Dermis microvascular lymphatic vessel endothelial cell (primary cell): ENCODE data around the gene PPCDC. TPM values are rescaled to one million over a fixed set of nuclear protein-coding genes. Genes with fewer than 3 reads are reported as not detected.

Experiments
- DNase-seq, 2 donors: peaks; one replicate each; pipeline versions ENCODE4 v3.0.0 to v3.0.0-alpha.2; 2010; ENCODE audit warnings: low read depth in 2 of 2
- total RNA-seq: library from RNA; depleted of rRNA; stranded (reverse); fragments of >200 nt; gene quantifications from 2 replicates; pipeline ENCODE4 v1.2.1, GENCODE V29; 2014

PPCDC gene
- total RNA-seq, 1 donor from 2014 or later: 11.6 TPM

DNA sequence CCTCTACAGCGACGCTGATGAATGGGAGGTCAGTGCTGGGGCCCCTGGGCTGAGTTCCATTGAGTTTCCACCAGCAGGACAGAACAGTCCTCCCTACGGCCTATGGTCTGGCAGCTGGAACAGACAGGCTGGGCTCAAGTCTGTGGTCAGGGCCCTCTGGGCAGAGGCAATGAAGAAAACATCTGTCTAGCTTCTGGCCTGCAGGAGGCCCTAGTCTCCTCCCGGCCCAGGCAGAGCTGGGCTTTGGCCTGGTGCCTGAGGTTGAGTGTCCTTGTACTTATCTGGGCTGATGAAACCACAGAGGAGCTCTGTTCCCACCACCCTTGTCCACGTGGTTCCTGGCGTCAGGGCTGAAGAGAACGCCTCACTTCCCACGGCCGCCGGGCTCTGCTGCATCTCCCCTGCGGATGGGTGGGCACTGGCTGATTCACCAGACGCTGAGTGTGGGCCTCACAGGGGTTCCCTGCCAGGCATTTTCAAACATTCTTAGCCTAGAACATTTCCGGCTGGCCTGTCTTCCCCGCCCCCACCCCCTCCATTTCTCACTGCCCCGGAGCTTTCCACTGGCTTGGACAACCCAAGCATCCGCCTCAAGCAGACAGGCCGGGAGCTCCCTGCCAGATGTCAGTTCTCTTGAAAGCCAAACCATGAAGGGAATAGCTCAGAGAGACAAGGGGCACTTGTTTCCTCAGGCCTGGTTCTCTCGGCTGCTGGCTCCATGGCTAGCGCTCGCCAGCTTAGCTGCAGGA lies 20.3 kb downstream of the PPCDC start:
- DNase-seq: peak; percentile 82 to 99

DNA sequence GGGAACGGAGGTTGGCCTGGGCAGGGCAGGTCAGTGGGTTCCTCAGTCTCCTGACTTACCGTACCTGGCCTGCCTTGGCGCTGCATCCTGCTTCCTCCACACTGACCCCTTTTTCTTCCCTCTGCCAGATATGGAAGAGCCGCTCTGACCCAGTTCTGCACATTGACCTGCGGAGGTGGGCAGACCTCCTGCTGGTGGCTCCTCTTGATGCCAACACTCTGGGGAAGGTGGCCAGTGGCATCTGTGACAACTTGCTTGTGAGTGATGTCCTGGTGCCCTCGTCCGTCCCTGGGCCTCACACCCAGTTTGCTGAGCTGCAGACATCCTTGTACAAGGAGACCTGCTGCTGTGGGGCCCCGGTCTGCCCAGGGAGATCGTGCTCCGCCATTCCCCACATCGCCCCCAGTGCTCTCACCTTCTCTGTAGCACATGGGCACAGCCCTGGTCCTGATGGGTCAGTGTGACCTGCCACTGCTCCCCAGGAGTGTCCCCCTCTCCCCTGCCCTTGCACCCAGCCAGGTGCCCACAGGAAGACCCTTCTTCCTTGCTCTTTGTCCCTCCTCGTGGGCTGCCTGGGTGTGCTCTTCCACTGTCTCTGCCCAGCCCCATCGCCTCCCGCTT lies 21.0 kb downstream of the PPCDC start:
- no peak for DNase-seq

DNA sequence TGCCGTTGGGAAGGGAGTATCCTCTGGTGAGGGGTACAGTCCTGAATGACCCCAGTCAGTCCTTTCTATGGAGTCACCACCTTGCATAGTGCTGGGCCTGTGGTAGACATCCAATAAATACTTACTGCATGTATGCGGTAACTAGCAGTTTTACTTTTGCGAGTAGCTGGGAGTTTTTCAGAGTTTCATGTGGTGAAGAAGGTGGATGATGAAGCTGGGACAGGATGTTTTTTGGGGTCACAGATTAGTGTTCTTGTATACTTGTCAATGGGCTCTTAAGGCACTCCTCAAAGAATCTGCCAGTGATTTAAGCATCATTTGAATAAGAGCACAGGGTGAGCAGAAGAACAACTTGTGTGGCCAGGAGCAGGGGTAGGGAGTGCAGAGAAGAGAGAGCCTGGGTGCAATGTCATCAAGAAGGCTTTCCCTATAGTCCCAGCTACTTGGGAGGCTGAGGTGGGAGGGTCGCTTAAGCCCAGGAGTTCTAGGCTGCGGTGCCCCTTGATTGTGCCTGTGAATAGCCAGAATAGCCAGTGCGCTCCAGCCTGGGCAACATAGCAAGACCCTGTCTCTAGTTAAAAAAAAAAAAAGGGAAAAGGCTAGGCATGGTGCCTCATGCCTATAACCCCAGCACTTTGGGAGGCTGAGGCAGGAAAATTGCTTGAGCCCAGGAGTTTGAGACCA lies 22.1 kb downstream of the PPCDC start:
- no peak for DNase-seq

DNA sequence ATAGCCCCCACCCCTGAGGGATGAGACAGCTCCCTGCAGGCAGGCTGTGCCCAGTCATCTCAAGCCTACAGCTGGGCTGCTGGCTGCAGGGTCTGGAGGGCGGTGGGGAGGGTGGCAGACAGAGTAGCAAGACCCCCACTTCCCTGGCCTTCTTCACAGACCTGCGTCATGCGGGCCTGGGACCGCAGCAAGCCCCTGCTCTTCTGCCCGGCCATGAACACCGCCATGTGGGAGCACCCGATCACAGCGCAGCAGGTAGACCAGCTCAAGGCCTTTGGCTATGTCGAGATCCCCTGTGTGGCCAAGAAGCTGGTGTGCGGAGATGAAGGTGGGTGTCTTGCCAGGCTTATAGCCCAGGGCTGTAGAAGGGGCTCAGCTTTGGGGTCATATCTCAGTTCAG lies 25.0 kb downstream of the PPCDC start:
- DNase-seq: no peak

GRCh38 chr15:75049392-75049791 lies 26.0 kb downstream of the PPCDC start:
- DNase-seq: peak in 1 of 2 donors; percentile 46

DNA sequence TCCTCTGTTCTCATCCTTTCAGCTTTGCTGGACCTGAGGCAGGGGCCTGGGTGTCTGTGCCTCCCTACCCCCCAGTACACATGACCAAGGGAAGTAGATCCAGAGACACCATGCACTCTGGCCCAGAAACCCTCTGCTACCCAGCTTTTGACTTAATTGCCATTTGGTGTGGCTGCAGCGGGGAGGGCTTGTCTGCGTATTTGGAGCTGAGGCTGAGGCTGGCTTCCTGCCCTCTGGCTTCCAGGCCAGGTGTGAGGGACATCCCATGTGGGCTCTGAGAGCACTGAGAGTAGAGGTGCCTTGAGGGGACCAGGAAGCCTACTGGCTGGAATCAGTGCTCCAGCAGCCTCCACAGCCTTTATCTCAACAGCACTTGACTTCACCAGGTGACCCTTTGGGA lies 26.9 kb downstream of the PPCDC start:
- DNase-seq: no peak

GRCh38 chr15:75051191-75051608 lies 27.8 kb downstream of the PPCDC start:
- no peak for DNase-seq

GRCh38 chr15:75051711-75052110 lies 28.3 kb downstream of the PPCDC start:
- no peak for DNase-seq

DNA sequence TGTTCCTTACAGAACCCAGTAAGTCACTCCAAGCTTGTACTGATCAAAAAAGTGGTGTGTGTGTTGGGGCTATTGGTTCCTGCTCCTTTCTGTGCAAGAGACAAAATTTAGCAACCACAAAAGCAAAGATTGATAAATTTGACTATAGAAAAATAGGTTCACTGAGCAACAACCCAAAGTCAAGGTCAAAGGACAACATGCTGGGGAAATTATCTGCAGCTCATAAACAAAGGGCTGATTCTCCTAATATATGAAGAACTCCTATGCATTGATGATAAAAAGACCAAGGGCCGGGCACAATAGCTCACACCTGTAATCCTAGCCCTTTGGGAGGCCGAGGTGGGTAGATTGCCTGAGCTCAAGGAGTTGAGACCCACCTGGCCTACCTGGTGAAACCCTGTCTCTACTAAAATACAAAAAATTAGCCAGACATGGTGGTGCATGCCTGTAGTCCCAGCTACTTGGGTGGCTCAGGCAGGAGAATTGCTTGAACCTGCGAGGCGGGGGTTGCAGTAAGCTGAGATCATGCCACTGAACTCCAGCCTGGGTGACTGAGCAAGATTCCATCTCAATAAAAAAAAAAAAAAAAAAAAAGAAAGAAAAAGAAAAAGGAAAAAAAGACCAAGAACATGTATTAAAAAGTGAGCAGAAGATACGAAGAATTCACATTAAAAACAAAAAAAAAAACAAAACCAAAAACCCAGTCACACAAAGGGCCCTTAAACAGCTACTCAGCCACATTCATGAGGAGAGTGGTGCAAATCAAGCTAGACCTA lies 29.8 kb downstream of the PPCDC start:
- DNase-seq: no peak

DNA sequence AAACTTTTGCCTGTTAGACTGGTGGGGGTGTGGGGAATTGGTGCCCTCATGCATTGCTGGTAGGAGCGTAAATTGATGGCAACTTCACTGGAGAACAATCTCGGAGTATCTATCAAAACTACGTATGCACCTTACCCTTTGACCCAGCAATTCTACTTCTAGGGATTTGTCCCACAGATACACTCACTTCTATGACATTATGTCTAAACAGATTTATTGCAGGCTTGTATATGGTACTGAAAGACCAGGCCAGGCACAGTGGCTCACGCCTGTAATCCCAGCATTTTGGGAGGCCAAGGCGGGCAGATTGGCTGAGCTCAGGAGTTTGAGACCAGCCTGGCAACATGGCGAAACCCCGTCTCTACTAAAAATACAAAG lies 30.3 kb downstream of the PPCDC start:
- DNase-seq: no peak

GRCh38 chr15:75054172-75054897 lies 30.9 kb downstream of the PPCDC start:
- DNase-seq: peak; percentile 26 to 75

GRCh38 chr15:75056036-75056435 lies 32.6 kb downstream of the PPCDC start:
- no peak for DNase-seq

DNA sequence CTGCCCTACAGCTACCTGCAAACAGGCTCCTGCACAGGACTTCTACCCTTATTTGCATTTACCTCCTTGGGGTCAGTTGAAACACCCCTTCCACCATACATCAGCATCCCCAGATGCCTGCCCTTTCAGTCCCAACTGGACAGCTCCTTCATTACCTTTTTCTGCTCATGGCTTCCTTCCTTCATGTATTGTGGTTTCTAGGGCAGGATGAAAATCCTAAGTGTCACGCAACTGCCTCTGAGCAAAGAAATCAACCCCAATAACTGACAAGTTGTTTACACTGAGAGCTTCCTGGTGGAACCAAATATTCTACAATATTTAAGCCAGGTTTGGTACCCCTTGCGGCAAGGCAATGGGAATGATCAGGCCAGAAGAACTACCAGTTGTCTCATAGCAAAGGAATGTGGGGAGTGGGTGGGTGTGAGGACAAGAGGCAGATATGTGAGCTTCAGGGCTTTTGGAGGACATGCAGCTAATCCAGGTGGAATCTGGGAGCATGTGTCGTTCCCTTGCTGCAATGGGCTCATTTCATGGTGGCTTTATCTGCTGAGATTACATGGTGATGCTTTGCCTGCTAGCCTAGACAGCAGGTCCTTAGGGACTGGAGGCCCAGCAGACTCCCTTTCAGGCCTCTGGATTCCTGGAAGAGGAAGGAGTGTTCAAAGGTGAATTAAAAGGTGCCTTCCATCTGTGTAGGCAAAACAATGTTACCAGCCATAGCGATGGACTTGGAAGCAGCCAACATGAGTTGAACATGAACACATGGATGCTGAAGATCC lies 34.9 kb downstream of the PPCDC start:
- no peak for DNase-seq

DNA sequence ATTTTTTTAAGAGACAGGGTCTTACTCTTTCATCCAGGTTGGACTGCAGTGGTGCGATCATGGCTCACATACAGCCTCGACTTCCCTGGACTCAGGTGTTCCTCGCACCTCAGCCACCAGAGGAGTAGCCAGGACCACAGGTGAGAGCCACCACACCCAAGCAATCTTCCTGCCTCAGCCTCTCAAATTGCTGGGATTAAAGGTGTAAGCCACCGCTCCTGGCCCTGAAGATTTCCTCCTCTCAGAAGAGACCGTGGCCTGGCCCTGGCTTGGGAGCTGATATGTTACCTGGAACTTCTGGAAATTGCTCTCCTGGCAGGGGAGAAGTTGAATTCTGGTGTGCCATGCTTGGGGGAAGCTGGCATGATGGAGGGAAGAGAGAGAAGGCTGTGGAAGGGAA lies 36.2 kb downstream of the PPCDC start:
- DNase-seq: no peak

DNA sequence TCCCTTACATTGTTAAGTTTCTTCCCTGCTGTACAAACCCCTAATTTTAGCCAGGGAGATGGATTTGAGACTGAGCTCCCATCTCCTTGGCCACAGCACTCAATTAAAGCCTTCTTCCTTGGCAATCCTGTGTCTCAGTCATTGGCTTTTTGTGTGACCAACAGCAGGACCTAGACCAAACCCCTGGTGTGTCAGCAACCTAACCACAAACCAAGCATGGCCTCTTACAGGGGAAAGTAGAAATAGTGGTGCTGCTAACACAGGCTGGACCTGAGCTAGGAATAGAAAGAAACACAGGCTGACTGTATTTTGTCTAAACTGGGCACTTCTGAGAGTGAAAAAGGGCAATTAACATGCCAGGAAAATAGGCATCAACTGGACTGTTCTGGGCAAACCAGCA lies 37.9 kb downstream of the PPCDC start:
- DNase-seq: no peak

DNA sequence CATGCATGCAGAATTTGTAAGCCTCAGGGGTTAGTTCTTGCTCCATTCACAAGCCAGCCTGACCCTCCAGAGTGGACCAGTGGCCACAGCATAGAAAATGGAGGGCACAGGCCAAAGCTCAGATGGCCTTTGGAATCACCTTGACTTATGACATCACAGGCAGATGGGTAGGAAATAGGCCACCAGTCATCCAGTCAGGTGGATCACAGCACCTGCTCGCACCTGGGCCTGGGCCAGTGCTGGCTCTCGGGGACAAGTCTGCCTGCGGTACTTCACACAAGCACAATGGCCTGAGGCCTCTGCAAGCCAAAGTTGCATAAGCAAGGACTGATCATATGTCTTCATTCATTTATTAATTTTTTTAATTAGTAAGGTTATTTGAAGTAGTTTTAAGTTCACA lies 39.3 kb downstream of the PPCDC start:
- no peak for DNase-seq

GRCh38 chr15:75063338-75063737 lies 39.9 kb downstream of the PPCDC start:
- no peak for DNase-seq

- no peak for DNase-seq
These were observed 40.5 kb downstream of the PPCDC start for GRCh38 chr15:75063889-75064288.

GRCh38 chr15:75064846-75065245 lies 41.5 kb downstream of the PPCDC start:
- DNase-seq: no peak

DNA sequence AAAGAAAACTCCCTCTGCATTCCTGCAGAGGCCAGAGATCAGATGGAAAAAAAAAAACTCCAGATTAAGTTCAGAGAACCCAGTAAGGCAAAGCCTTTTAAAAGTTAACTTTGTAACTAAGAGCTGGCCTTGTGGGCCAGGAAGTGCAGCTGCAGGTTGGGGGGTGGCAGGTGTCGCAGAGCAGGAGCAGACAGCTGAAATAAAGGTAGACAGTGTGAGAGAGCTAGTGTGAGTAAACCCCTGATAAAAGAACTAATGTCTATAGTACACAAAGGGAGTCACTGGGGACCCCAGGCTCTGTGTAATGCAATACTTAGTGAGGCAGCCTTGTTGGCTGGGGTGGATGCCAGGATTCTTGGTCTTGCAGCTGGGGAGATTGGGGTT lies 42.1 kb downstream of the PPCDC start:
- DNase-seq: no peak
